Gastrocnemius medialis (tissue), 4 donors: Measurements from ENCODE around the gene OBSCN. TPM values are rescaled to one million over a fixed set of nuclear protein-coding genes. Genes with fewer than 3 reads are reported as not detected.
A peak's percentile ranks its signal among the peaks of the same experiment; 100 is the strongest.

Source experiments
- ATAC-seq, 2 donors: fragments of 150-250 bp; one replicate each; pipeline ENCODE4 v1.9.1; 2016
- DNase-seq, 2 donors: peaks; one replicate each; pipeline ENCODE4 v3.0.0-alpha.2; 2019
- H3K27ac ChIP-seq, 4 donors: fragments of 200-600 bp; sonication (generic); 1 replicate in 1 of 4; 2 replicates in 3 of 4; pipeline ENCODE4 v1.5.1; 2016 to 2018; ENCODE audit warnings: mild to moderate bottlenecking in 2 of 4, moderate library complexity in 1 of 4
- H3K27me3 ChIP-seq, 3 donors: fragments of 200-600 bp; sonication (generic) in 2 of 3; 1 replicate in 1 of 3; 2 replicates in 2 of 3; pipeline versions ENCODE4 v1.5.1 to v1.6.0; 2016 to 2019; ENCODE audit warnings: mild to moderate bottlenecking in 1 of 3, moderate library complexity in 1 of 3
- H3K36me3 ChIP-seq, 2 donors: fragments of 200-600 bp; sonication (generic) in 1 of 2; one replicate each; pipeline ENCODE4 v1.5.1; 2017 to 2018
- H3K4me1 ChIP-seq, 2 donors: fragments of 200-600 bp; sonication (generic) in 1 of 2; one replicate each; pipeline ENCODE4 v1.5.1; 2016 to 2017; ENCODE audit warnings: mild to moderate bottlenecking in 2 of 2
- H3K4me3 ChIP-seq, 4 donors: fragments of 200-600 bp; sonication (generic) in 3 of 4; 1 replicate in 1 of 4; 2 replicates in 3 of 4; pipeline ENCODE4 v1.5.1; 2016 to 2019; ENCODE audit warnings: mild to moderate bottlenecking in 2 of 4
- H3K9me3 ChIP-seq, 3 donors: fragments of 200-600 bp; sonication (generic) in 2 of 3; 1 replicate in 1 of 3; 2 replicates in 2 of 3; pipeline ENCODE4 v1.5.1; 2016 to 2019
- POLR2A ChIP-seq, 2 donors: fragments of 450-650 bp; IDR thresholded peaks; one replicate each; pipeline ENCODE4 v1.6.1; 2017; ENCODE audit warnings: antibody characterized with exemption in 2 of 2, mild to moderate bottlenecking in 2 of 2, moderate library complexity in 2 of 2
- in situ Hi-C, 4 donors: fragments of 200-750 bp; cut with MboI; loops; one replicate each; pipeline versions ENCODE4 v1.15.0 to v1.8.0; 2017; ENCODE audit warnings: low sequenced_read_pairs in 4 of 4
- intact Hi-C: fragments of 100-400 bp; cut with DNase I; formaldehyde crosslinking; loops from one replicate; pipeline ENCODE4 v1.15.1; 2023; ENCODE audit warnings: low total_unique reads
- total RNA-seq, 4 donors: library from RNA; depleted of rRNA; stranded (reverse); fragments of >200 nt; gene quantifications; one replicate each; pipeline versions ENCODE4 v1.1.0 to v1.2.3, GENCODE V29; 2016
- TF ChIP-seq, protein P1 (sequence below), 5 experiments: fragments of 450-650 bp in 3 of 5; fragments of 200-600 bp in 2 of 5; sonication (generic) in 2 of 5; IDR thresholded peaks in 4 of 5; conservative IDR thresholded peaks in 1 of 5; 1 replicate in 4 of 5; 2 replicates in 1 of 5; pipeline ENCODE4 v1.5.1; 2016 to 2019; ENCODE audit warnings: antibody characterized with exemption in 5 of 5, mild to moderate bottlenecking in 3 of 5, moderate library complexity in 3 of 5

Gene OBSCN
- total RNA-seq, 4 donors from 2014 or later, result 798 to 1,571 (median 1,162) TPM

GRCh38 chr1:228397966-228398365 lies 190.1 kb downstream of the OBSCN start:
- ATAC-seq, result no peak
- in situ Hi-C loops (no loop called here), intact Hi-C loops (no loop called here)
- peaks cover 0 to 28% of the 10 kb centered on the region in 2 donors for H3K36me3 ChIP-seq
- no peak for TF ChIP-seq POLR2A (IDR thresholded peaks at IDR 0.05)
- TF ChIP-seq, protein P1, sequence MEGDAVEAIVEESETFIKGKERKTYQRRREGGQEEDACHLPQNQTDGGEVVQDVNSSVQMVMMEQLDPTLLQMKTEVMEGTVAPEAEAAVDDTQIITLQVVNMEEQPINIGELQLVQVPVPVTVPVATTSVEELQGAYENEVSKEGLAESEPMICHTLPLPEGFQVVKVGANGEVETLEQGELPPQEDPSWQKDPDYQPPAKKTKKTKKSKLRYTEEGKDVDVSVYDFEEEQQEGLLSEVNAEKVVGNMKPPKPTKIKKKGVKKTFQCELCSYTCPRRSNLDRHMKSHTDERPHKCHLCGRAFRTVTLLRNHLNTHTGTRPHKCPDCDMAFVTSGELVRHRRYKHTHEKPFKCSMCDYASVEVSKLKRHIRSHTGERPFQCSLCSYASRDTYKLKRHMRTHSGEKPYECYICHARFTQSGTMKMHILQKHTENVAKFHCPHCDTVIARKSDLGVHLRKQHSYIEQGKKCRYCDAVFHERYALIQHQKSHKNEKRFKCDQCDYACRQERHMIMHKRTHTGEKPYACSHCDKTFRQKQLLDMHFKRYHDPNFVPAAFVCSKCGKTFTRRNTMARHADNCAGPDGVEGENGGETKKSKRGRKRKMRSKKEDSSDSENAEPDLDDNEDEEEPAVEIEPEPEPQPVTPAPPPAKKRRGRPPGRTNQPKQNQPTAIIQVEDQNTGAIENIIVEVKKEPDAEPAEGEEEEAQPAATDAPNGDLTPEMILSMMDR (IDR thresholded peaks at IDR 0.05 in 4 of 5, conservative IDR thresholded peaks at IDR 0.05 in 1 of 5), result no peak
- H3K4me3 ChIP-seq, result no peak overlapping the region
- H3K27me3 ChIP-seq, result no peaks in the 10 kb centered on the region
- no peaks in the 10 kb centered on the region for H3K9me3 ChIP-seq
- H3K4me1 ChIP-seq, result no peaks in the 10 kb centered on the region
- DNase-seq, result peak in 1 of 2 donors; percentile 8
- H3K27ac ChIP-seq, result no peak overlapping the region

GRCh38 chr1:228398741-228399461 lies 191.1 kb downstream of the OBSCN start:
- Histone ChIP-seq H3K4me3 (no peak overlapping the region), H3K27me3 (no peaks in the 10 kb centered on the region), H3K36me3 (peaks cover 0 to 28% of the 10 kb centered on the region in 2 donors), H3K4me1 (no peaks in the 10 kb centered on the region), H3K9me3 (no peaks in the 10 kb centered on the region), H3K27ac (no peak overlapping the region)
- TF ChIP-seq, protein P1 (IDR thresholded peaks at IDR 0.05 in 4 of 5, conservative IDR thresholded peaks at IDR 0.05 in 1 of 5), result no peak
- TF ChIP-seq POLR2A (IDR thresholded peaks at IDR 0.05), result no peak
- ATAC-seq (no peak), DNase-seq (peak in 1 of 2 donors; percentile 12)
- intact Hi-C loops (no loop called here), in situ Hi-C loops (no loop called here)

DNA sequence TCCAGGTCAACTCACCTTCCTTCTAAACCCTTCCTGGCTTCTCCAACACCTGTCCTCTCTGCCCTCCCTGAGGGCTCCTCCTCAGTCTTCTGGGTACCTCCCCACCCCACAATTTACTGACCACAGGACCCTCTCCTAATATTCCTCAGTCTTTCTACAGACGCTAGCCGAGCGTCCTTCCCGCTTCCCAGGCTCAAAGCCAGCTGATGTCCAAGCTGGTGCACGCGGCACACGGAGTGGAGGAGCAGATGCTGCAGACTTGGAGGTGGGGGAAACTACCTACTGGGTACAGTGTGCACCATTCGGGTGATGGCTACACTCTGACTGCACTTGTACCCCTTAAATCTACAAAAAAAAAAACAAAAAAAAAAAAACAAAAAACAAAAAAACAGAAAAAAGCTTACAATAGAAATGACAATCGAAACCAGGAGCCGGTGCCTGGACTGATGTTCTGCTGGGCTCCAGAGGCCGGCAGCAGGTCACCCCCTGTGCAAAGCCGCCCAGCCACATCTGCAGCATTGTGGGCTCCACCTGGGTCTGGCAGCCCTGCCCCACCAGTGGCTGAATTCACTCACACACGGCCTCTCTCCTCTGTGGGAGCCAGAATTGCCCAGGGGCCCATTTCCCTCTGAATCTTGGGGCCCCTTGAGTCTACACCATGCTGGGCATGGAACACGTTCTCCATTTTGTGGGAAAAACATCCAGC lies 191.8 kb downstream of the OBSCN start:
- Histone ChIP-seq H3K27ac (no peak overlapping the region), H3K9me3 (no peaks in the 10 kb centered on the region), H3K4me1 (peaks cover 0 to 2% of the 10 kb centered on the region in 2 donors), H3K27me3 (no peaks in the 10 kb centered on the region), H3K36me3 (peaks cover 0 to 28% of the 10 kb centered on the region in 2 donors), H3K4me3 (no peak overlapping the region)
- in situ Hi-C loops, result no loop called here
- DNase-seq (peak in 1 of 2 donors; percentile 7), ATAC-seq (no peak)
- intact Hi-C loops, result loop anchor here (10.0 kb wide), 1 partner anchor 295 kb away; the partner anchor contains the start of genes C1orf35 and MRPL55
- TF ChIP-seq, protein P1 (IDR thresholded peaks at IDR 0.05 in 4 of 5, conservative IDR thresholded peaks at IDR 0.05 in 1 of 5), result no peak
- TF ChIP-seq POLR2A (IDR thresholded peaks at IDR 0.05), result no peak

GRCh38 chr1:228400237-228400651 lies 192.4 kb downstream of the OBSCN start:
- H3K4me1 ChIP-seq, result peaks cover 4 to 7% of the 10 kb centered on the region in 2 donors
- no peaks in the 10 kb centered on the region for H3K27me3 ChIP-seq
- ATAC-seq, result no peak
- H3K36me3 ChIP-seq, result peaks cover 0 to 28% of the 10 kb centered on the region in 2 donors
- in situ Hi-C loops (no loop called here), intact Hi-C loops (loop anchor here (10.0 kb wide), 1 partner anchor 295 kb away; the partner anchor contains the start of genes C1orf35 and MRPL55)
- H3K27ac ChIP-seq, result no peak overlapping the region
- peak in 1 of 2 donors; percentile 10 for DNase-seq
- no peaks in the 10 kb centered on the region for H3K9me3 ChIP-seq
- no peak overlapping the region for H3K4me3 ChIP-seq
- TF ChIP-seq POLR2A (IDR thresholded peaks at IDR 0.05), result no peak
- TF ChIP-seq, protein P1 (IDR thresholded peaks at IDR 0.05 in 4 of 5, conservative IDR thresholded peaks at IDR 0.05 in 1 of 5), result no peak
